Activated CD4-positive, alpha-beta T cell treated with anti-CD3 and anti-CD28 coated beads, Interleukin-2, amount 10 ng/mL, durations not matched to agents 24 days and 14 days (primary cell): ENCODE measurements around the gene FAM156A. TPM values are rescaled to one million over a fixed set of nuclear protein-coding genes. Genes with fewer than 3 reads are reported as not detected.
"Not testable (repeated sequence)": the region's sequence is repeated elsewhere in the genome, so short reads cannot be mapped to it uniquely, and the experiment has no call there.

Experiments
- DNase-seq: peaks from one replicate; pipeline ENCODE4 v3.0.0; 2022
- H3K27ac Mint-ChIP-seq: one replicate; pipeline ENCODE4 v1.8.0; 2022; ENCODE audit warnings: mild to moderate bottlenecking, mixed read lengths
- H3K27me3 Mint-ChIP-seq: one replicate; pipeline ENCODE4 v1.8.0; 2022; ENCODE audit warnings: mixed read lengths
- H3K36me3 Mint-ChIP-seq: one replicate; pipeline ENCODE4 v1.8.0; 2022; ENCODE audit warnings: low read depth, mild to moderate bottlenecking, mixed read lengths
- H3K4me1 Mint-ChIP-seq: one replicate; pipeline ENCODE4 v1.8.0; 2021; ENCODE audit warnings: mixed read lengths
- H3K4me3 Mint-ChIP-seq: one replicate; pipeline ENCODE4 v1.8.0; 2022; ENCODE audit warnings: mild to moderate bottlenecking, moderate library complexity, mixed read lengths
- H3K9me3 Mint-ChIP-seq: one replicate; pipeline ENCODE4 v1.8.0; 2021; ENCODE audit warnings: mixed read lengths
- intact Hi-C: fragments of 100-400 bp; cut with micrococcal nuclease; formaldehyde crosslinking; loops from one replicate; pipeline ENCODE4 v1.15.1; 2023
- total RNA-seq: library from RNA; stranded (reverse); gene quantifications from 2 replicates; pipeline ENCODE4 v1.2.3, GENCODE V29; 2022

FAM156A gene, protein sequence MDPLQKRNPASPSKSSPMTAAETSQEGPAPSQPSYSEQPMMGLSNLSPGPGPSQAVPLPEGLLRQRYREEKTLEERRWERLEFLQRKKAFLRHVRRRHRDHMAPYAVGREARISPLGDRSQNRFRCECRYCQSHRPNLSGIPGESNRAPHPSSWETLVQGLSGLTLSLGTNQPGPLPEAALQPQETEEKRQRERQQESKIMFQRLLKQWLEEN
- total RNA-seq = 27.3 and 28.3 TPM in 2 replicates

- H3K4me1 Mint-ChIP-seq, H3K36me3 Mint-ChIP-seq: not testable (repeated sequence)
Observed at GRCh38 chrX:52958113-52958959, at the start of gene FAM156A. Gene FAM156A, minus strand, starts transcription at chrX:52958518. Its CDS starts 9,930 bp downstream, at chrX:52948588.

GRCh38 chrX:53005327-53005726 lies 47.0 kb upstream of the FAM156A start:
- Mint-ChIP-seq H3K4me3 (no peak overlapping the region), H3K27ac (no peak overlapping the region), H3K9me3 (no peaks in the 10 kb centered on the region), H3K4me1 (no peaks in the 10 kb centered on the region), H3K36me3 (no peaks in the 10 kb centered on the region), H3K27me3 (peaks cover 6% of the 10 kb centered on the region)
- no peak for DNase-seq
- intact Hi-C loops = no loop called here

More at GRCh38 chrX:52958113-52958959, at the start of gene FAM156A:
- H3K9me3 Mint-ChIP-seq, DNase-seq, H3K27ac Mint-ChIP-seq, H3K4me3 Mint-ChIP-seq, H3K27me3 Mint-ChIP-seq, intact Hi-C loops: not testable (repeated sequence)

DNA sequence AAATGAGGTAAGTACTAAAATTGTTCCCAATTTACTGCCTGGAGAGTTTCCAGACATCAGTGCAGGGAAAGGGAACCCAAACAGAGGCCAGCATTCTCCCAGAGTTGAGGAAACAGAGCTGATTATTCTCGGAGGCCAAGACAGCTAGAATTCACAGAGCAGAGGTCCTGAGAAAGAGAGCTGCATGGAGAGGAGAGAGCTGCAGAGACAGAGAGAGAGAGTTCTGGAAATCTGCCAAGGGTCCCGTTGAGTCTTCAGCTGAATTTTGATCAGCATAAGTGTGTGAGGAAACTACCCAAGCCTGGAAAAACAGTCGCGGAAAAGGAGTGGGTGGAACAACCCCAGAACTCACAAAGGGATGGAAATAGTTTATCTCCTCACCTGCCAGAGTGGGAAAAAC lies 46.5 kb upstream of the FAM156A start:
- H3K4me3 Mint-ChIP-seq = no peak overlapping the region
- DNase-seq = no peak
- H3K9me3 Mint-ChIP-seq = no peaks in the 10 kb centered on the region
- H3K27ac Mint-ChIP-seq = no peak overlapping the region
- peaks cover 6% of the 10 kb centered on the region for H3K27me3 Mint-ChIP-seq
- H3K36me3 Mint-ChIP-seq = no peaks in the 10 kb centered on the region
- intact Hi-C loops = no loop called here
- H3K4me1 Mint-ChIP-seq = no peaks in the 10 kb centered on the region

DNA sequence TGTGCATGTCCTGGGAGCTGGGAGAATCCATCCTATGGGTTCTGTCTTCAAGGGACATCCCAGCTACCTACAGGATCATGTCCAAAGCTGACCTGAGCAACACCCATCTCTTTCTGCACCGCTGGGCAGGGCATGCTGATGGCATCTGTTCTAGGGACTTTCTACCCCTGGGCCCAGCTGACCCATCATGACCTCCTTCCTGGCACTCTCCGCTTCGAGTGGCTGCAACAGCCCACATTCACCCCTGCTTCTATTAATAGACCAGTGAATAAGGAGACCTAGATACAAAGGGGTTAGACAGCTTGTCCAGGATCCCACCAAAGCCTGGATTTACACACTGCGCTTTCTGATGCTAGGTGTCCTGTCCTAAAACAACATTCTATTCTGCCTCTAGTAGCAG lies 45.7 kb upstream of the FAM156A start:
- peaks cover 6% of the 10 kb centered on the region for H3K27me3 Mint-ChIP-seq
- H3K36me3 Mint-ChIP-seq = no peaks in the 10 kb centered on the region
- DNase-seq = no peak
- no peaks in the 10 kb centered on the region for H3K4me1 Mint-ChIP-seq
- H3K4me3 Mint-ChIP-seq = no peak overlapping the region
- H3K27ac Mint-ChIP-seq = peak overlapping the region; percentile 53
- no peaks in the 10 kb centered on the region for H3K9me3 Mint-ChIP-seq
- intact Hi-C loops = no loop called here

DNA sequence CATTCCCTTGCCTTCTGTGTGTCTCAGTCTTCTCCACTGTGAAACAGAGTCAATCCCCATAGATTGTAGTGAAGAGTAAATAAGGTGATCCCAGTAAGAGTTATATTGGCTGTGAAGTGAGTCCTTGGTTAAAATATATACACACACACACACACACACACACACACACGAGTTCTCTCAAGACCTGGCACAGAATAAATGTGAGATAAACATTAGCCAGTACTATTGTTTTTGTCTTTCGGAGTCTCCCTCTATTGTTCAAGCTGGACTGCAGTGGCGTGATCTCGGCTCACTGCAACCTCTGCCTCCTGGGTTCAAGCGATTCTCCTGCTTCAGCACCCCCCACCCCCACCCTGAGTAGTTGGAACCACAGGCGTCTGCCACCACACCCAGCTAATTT lies 44.8 kb upstream of the FAM156A start:
- Mint-ChIP-seq H3K4me3 (no peak overlapping the region), H3K4me1 (no peaks in the 10 kb centered on the region), H3K9me3 (no peaks in the 10 kb centered on the region), H3K27ac (no peak overlapping the region), H3K36me3 (no peaks in the 10 kb centered on the region), H3K27me3 (peaks cover 2% of the 10 kb centered on the region)
- peak; percentile 8 for DNase-seq
- intact Hi-C loops = no loop called here

- no peak overlapping the region for H3K4me3 Mint-ChIP-seq
- intact Hi-C loops = no loop called here
- H3K27ac Mint-ChIP-seq = no peak overlapping the region
- no peaks in the 10 kb centered on the region for H3K9me3 Mint-ChIP-seq
- peaks cover 1% of the 10 kb centered on the region for H3K4me1 Mint-ChIP-seq
- no peaks in the 10 kb centered on the region for H3K36me3 Mint-ChIP-seq
- DNase-seq = no peak
- peaks cover 2% of the 10 kb centered on the region for H3K27me3 Mint-ChIP-seq
Observed at GRCh38 chrX:53001958-53002357, 43.6 kb upstream of the FAM156A start.

DNA sequence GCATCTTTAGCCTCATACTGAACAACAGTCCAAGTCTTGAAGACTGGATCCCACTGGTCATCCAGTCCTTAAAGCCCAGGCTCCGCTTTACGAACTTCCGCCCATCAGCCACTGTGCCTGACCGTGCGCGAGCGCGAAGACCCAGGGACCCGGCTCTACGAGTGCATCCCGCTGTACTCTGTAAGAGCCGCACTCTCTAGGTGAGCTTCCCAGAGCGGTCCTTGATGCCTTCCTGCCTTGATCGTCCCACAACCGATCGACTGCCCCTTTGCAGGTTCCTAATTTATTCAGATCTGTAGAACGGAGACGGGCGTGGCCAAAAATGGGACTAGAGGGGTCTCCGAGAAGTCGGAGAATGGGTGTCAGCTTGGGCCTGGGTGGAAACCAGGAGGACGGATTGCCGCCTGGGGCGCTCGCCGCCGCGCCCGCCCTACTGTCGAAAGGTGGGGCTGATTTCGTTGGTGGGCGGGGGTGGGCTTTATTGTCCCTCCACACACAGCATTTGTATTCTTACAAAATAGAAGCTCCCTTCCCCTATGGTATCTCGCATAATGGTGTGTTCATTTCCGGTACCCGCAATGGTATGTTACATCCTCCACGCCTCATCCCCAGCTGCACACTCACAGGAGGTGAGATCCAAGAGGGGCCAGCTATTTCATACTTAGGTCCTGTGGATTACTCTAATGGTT lies 42.3 kb upstream of the FAM156A start:
- intact Hi-C loops = no loop called here
- Mint-ChIP-seq H3K27ac (no peak overlapping the region), H3K27me3 (peaks cover 2% of the 10 kb centered on the region)

GRCh38 chrX:52995987-52996331 lies 37.6 kb upstream of the FAM156A start:
- intact Hi-C loops = loop anchor here (5.0 kb wide), 1 partner anchor 86 kb away; the partner anchor contains the start of gene TSPYL2
- peaks cover 15% of the 10 kb centered on the region for H3K4me1 Mint-ChIP-seq

More for the DNA sequence above, 42.3 kb upstream of the FAM156A start:
- H3K36me3 Mint-ChIP-seq = no peaks in the 10 kb centered on the region
- DNase-seq = no peak
- peaks cover 9% of the 10 kb centered on the region for H3K4me1 Mint-ChIP-seq
- peak overlapping the region; percentile 15 for H3K4me3 Mint-ChIP-seq
- no peaks in the 10 kb centered on the region for H3K9me3 Mint-ChIP-seq

DNA sequence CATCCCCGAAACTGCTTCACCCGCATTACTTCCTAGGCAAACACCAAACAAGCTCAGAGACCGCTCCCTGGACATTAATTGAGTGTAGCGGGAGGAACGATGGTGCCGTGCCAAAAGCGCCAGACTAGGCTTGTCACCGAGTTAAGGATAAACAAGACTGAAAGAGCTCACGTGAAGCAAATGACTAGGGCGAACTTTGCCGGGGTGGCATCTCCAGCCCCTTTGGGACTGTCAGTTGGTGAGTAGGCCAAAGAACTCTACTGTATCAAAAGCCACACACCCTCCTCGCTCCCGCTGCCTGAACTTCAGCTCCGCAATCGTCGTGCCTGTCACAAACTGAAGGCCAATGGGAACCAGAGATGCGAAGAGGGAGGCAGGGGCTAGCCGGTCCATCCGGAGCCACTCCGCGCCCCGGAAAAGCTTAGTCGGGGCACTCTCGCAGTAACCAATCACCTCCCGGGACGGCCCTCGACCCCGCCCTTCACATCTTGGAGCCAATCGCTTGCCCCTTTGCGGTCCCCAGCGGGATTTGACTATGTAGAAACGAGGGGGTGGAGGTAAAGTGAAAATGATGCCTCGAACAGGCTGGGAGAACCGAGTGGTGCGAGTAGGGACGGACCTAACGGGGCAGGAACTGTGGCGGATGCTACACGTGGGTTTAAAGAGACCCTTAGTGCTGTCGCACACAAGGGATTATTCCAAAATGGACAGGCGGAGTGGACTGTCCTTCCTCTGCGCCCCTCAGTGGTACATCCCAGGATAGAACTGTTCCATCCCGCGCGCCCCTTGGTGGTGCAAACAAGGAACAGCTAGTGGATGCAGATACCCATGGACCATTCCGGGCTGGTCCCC lies 37.0 kb upstream of the FAM156A start:
- DNase-seq = peak; percentile 97
- Mint-ChIP-seq H3K27me3 (no peaks in the 10 kb centered on the region), H3K4me1 (peaks cover 17% of the 10 kb centered on the region), H3K36me3 (no peaks in the 10 kb centered on the region), H3K27ac (peak overlapping the region; percentile 99), H3K9me3 (no peaks in the 10 kb centered on the region), H3K4me3 (peak overlapping the region; percentile 87)
- intact Hi-C loops = loop anchor here (5.0 kb wide), 1 partner anchor 87 kb away; the partner anchor contains the start of gene TSPYL2

More at GRCh38 chrX:52995987-52996331, 37.6 kb upstream of the FAM156A start:
- DNase-seq = no peak
- H3K36me3 Mint-ChIP-seq = no peaks in the 10 kb centered on the region
- H3K27ac Mint-ChIP-seq = peak overlapping the region; percentile 99
- H3K27me3 Mint-ChIP-seq = no peaks in the 10 kb centered on the region
- peak overlapping the region; percentile 87 for H3K4me3 Mint-ChIP-seq
- H3K9me3 Mint-ChIP-seq = no peaks in the 10 kb centered on the region

DNA sequence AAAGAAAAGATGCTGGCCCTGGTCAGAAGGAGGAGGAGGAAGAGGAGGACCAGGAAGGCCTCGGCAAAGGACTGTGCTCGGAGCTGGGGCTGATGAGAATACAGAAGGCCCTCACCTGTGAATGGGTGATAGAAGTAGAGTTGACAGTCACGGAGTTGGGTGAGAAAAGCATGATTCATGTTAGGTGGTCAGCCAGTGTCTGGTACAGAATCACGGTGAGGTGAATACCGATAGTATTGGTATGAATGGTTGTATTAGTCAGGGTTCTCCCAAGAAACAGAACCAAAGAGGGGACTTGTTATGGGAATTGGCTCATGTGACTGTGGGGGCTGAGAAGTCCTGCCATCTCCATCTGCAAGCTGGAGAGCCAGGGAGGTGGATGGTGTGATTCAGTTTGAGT lies 32.5 kb upstream of the FAM156A start:
- intact Hi-C loops = no loop called here
- Mint-ChIP-seq H3K4me3 (no peak overlapping the region), H3K27me3 (no peaks in the 10 kb centered on the region), H3K27ac (no peak overlapping the region), H3K4me1 (peaks cover 12% of the 10 kb centered on the region), H3K36me3 (no peaks in the 10 kb centered on the region), H3K9me3 (no peaks in the 10 kb centered on the region)
- no peak for DNase-seq

DNA sequence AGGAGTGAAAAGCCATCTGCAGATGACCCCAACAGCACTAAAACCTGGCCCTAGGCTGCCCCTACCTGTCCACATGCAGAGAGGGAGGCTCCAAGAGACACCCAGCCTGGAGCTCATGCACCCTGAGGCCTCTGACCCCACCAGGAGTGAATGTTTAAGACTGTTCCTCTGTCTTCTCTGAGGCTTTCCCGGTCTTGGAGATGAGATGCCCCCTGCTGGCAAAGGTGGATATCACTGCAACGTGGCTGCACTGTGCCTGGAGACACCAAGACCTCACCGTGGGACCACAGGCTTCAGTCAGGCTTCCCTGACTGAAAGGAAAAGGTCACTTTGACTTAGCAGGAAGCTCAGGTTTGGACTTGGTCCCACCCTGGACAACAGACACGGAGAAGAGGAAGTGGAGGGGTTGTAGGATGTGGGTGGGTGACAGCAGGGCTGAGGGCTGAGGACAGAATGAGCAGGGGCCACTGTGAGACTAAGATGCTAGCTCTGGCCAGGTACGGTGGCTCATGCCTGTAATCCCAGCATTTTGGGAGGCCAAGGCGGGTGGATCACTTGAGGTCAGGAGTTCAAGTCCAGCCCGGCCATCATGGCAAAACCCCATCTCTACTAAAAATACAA lies 31.8 kb upstream of the FAM156A start:
- H3K27ac Mint-ChIP-seq, H3K36me3 Mint-ChIP-seq, H3K9me3 Mint-ChIP-seq, H3K27me3 Mint-ChIP-seq, intact Hi-C loops: not testable (repeated sequence)
- H3K4me3 Mint-ChIP-seq = peak overlapping the region; percentile 13
- peaks cover 11% of the 10 kb centered on the region for H3K4me1 Mint-ChIP-seq
- peak; percentile 87 for DNase-seq

DNA sequence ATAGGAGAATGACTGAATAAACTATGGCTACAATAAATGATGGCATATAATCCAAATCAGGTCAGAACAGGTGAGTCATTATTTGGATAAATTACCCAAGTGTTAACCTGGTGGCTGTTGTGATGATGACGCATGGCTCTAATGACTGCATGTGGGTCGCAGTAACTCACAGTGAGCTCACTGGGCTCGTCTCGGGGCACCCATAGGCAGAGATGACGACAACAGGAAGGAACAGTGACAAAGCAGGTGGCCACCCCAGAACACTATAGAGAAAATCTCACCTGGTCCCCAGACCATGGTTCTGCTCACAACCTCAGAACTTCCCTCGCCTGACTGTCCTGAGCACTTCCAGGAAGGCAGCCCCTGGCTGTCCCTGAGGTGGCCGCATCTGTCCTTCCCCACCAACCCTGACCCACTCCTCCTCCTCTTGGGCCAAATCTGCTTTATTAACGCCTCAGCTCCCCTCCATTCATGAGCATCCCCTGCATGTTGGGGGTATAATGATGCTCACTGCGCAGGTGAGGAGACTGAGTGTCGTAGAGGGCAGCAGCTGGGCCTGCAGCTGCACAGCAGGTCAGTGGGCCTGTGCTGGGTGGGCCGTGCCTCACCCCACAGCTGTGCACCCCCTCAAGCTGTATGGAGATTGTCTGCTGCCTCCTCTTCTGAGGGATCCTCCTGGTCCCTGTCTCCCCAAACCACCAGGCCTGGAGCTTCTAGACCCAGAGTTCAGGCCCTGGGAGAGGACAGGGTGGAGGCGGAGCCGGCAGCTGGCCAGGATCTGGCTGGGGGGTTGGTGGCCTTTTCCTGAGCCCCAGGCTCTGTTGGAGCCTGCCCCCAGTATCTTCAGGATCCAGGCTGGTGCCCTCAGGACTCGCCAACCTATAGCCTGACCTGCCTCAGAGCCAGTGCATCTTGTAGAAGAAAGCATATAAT lies 30.9 kb upstream of the FAM156A start:
- Mint-ChIP-seq H3K4me3 (no peak overlapping the region), H3K9me3 (no peaks in the 10 kb centered on the region), H3K27ac (no peak overlapping the region), H3K36me3 (no peaks in the 10 kb centered on the region), H3K27me3 (no peaks in the 10 kb centered on the region), H3K4me1 (peaks cover 8% of the 10 kb centered on the region)
- DNase-seq = no peak
- intact Hi-C loops = no loop called here
